ENCODE results near the gene IGSF21. TPM values are rescaled to one million over a fixed set of nuclear protein-coding genes. Genes with fewer than 3 reads are reported as not detected.

IGSF21 gene
- total and polyA plus RNA-seq, 2 donors (not counting 3 experiments of a cell fraction or from before 2014, with no cell fraction given): not detected

DNA sequence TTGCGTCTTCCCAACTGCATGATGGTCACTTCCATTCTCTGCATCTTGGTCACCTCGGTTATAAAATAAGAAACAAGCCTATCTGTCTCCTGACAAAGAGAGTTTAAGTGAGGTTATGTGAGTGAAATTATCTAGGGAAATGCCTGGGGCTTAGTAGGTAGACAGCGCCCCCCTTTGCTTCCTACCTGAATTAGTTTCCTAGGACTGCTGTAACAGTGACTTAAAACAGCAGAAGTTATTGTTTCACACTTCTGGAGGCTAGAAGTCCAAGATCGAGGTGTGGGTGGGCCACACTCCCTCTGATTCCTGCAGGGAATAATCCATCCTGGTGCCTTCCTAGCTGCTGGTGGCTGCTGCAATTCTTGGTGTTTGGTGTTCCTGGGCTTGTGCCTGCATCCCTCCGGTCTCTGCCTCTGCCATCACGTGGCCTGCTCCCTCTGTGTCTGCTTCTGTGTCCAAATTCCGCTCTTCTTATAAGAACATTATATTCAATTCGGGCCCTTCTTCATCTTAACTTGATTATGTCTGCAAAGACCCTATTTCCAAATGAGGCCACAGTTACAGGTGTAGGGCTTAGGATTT lies 92.6 kb downstream of the IGSF21 start:
- H3K36me3 ChIP-seq (ENCODE audit: control insufficient read depth in 2 of 2, extremely low read depth in 1 of 2, insufficient read depth in 2 of 2, low read length in 2 of 2): no peaks in the 10 kb centered on the region
- H4K20me1 ChIP-seq (replicated peaks; ENCODE audit: control insufficient read depth, extremely low read depth, insufficient read depth, low read length): no peaks in the 10 kb centered on the region
- H3K4me1 ChIP-seq (ENCODE audit: control insufficient read depth, extremely low read depth, insufficient read depth, low read length): no peaks in the 10 kb centered on the region
- H3K9me1 ChIP-seq (replicated peaks; ENCODE audit: control insufficient read depth, extremely low read depth, insufficient read depth, low read length): no peaks in the 10 kb centered on the region
- H3K9me3 ChIP-seq (replicated peaks; ENCODE audit: control insufficient read depth, insufficient read depth, low read length): no peaks in the 10 kb centered on the region
- dilution Hi-C loops (cut with MboI; ENCODE audit: extremely low pct_ligation_motif_present, low sequenced_read_pairs) (no loop called here), intact Hi-C loops (cut with micrococcal nuclease) (no loop called here)
- H3K9ac ChIP-seq (replicated peaks; ENCODE audit: extremely low read depth, insufficient read depth, low read length): no peak overlapping the region
- CTCF ChIA-PET: no interaction called here
- no peaks in the 10 kb centered on the region for H3K79me2 ChIP-seq (ENCODE audit: control insufficient read depth, insufficient read depth, low read length)
- H3K27ac ChIP-seq (ENCODE audit: insufficient read depth, low read depth, low read length): no peak overlapping the region
- no peak for DNase-seq (ENCODE audit: low read depth, low spot score)
- no peak overlapping the region for H2AFZ ChIP-seq (ENCODE audit: low read depth, low read length)
- no peak for FAIRE-seq
- no peak overlapping the region for H3K4me3 ChIP-seq (replicated peaks in 1 of 3; ENCODE audit: insufficient read depth in 1 of 3, low read depth in 1 of 3, low read length in 3 of 3)
- no TSS peak for BruUV-seq (replicated peaks)
- TF ChIP-seq, protein P1, sequence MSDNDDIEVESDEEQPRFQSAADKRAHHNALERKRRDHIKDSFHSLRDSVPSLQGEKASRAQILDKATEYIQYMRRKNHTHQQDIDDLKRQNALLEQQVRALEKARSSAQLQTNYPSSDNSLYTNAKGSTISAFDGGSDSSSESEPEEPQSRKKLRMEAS (IDR thresholded peaks at IDR 0.05; ENCODE audit: insufficient read depth, insufficient read length): no peak
- TF ChIP-seq MYC (IDR thresholded peaks at IDR 0.05; ENCODE audit: low read depth, low read length) (no peak), EZH2 (IDR thresholded peaks at IDR 0.05; ENCODE audit: borderline replicate concordance, low read depth, low read length, severe bottlenecking) (no peak), POLR2A (IDR thresholded peaks at IDR 0.05; ENCODE audit: low read depth, low read length) (no peak), POLR2AphosphoS5 (IDR thresholded peaks at IDR 0.05; ENCODE audit: insufficient read depth, low read depth, low read length) (no peak), GATA2 (IDR thresholded peaks at IDR 0.05; ENCODE audit: insufficient read depth, insufficient read length, low read depth, low read length) (no peak)
- H3K27me3 ChIP-seq (ENCODE audit: control insufficient read depth in 2 of 2, insufficient read depth in 2 of 2, low read length in 2 of 2): no peaks in the 10 kb centered on the region
- H3K4me2 ChIP-seq (ENCODE audit: insufficient read depth, low read length): no peak overlapping the region
- POLR2A ChIA-PET: no interaction called here

DNA sequence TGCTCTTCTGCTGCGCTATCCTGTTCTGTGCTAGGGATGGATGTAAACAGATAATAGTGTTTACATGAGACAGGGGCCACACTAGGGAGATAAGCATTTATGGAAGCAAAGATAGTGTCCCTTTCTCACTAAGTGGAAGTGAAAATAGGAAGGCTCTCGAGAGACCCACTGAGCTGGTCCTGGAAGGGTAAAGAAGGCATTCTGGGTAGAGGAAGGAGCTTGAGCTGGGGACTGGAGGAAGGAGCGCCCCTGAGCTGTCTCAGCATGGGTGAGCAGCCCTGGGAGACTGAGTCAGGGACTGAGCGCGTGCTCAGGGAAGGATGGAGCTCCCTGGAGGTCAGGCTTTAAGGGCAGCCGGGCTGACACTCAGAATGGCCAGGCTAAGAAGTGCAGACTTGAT lies 93.3 kb downstream of the IGSF21 start:
- ChIA-PET POLR2A (no interaction called here), CTCF (no interaction called here)
- no peaks in the 10 kb centered on the region for H4K20me1 ChIP-seq (replicated peaks; ENCODE audit: control insufficient read depth, extremely low read depth, insufficient read depth, low read length)
- FAIRE-seq: no peak
- no peak overlapping the region for H3K9ac ChIP-seq (replicated peaks; ENCODE audit: extremely low read depth, insufficient read depth, low read length)
- intact Hi-C loops (cut with micrococcal nuclease) (no loop called here), dilution Hi-C loops (cut with MboI; ENCODE audit: extremely low pct_ligation_motif_present, low sequenced_read_pairs) (no loop called here)
- no peak overlapping the region for H2AFZ ChIP-seq (ENCODE audit: low read depth, low read length)
- no peak overlapping the region for H3K4me3 ChIP-seq (replicated peaks in 1 of 3; ENCODE audit: insufficient read depth in 1 of 3, low read depth in 1 of 3, low read length in 3 of 3)
- H3K9me1 ChIP-seq (replicated peaks; ENCODE audit: control insufficient read depth, extremely low read depth, insufficient read depth, low read length): no peaks in the 10 kb centered on the region
- BruUV-seq (replicated peaks): no TSS peak
- H3K79me2 ChIP-seq (ENCODE audit: control insufficient read depth, insufficient read depth, low read length): no peaks in the 10 kb centered on the region
- TF ChIP-seq POLR2AphosphoS5 (IDR thresholded peaks at IDR 0.05; ENCODE audit: insufficient read depth, low read depth, low read length) (no peak), POLR2A (IDR thresholded peaks at IDR 0.05; ENCODE audit: low read depth, low read length) (no peak), JUN (IDR thresholded peaks at IDR 0.05; ENCODE audit: borderline replicate concordance, insufficient read depth, insufficient read length, low read depth) (no peak), MYC (IDR thresholded peaks at IDR 0.05; ENCODE audit: low read depth, low read length) (no peak), EZH2 (IDR thresholded peaks at IDR 0.05; ENCODE audit: borderline replicate concordance, low read depth, low read length, severe bottlenecking) (no peak), FOS (IDR thresholded peaks at IDR 0.05; ENCODE audit: borderline replicate concordance, insufficient read depth, low read length) (no peak), GATA2 (IDR thresholded peaks at IDR 0.05; ENCODE audit: insufficient read depth, insufficient read length, low read depth, low read length) (no peak)
- TF ChIP-seq, protein P1 (IDR thresholded peaks at IDR 0.05; ENCODE audit: insufficient read depth, insufficient read length): no peak
- TF ChIP-seq, protein P2, sequence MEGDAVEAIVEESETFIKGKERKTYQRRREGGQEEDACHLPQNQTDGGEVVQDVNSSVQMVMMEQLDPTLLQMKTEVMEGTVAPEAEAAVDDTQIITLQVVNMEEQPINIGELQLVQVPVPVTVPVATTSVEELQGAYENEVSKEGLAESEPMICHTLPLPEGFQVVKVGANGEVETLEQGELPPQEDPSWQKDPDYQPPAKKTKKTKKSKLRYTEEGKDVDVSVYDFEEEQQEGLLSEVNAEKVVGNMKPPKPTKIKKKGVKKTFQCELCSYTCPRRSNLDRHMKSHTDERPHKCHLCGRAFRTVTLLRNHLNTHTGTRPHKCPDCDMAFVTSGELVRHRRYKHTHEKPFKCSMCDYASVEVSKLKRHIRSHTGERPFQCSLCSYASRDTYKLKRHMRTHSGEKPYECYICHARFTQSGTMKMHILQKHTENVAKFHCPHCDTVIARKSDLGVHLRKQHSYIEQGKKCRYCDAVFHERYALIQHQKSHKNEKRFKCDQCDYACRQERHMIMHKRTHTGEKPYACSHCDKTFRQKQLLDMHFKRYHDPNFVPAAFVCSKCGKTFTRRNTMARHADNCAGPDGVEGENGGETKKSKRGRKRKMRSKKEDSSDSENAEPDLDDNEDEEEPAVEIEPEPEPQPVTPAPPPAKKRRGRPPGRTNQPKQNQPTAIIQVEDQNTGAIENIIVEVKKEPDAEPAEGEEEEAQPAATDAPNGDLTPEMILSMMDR (IDR thresholded peaks at IDR 0.05; ENCODE audit: extremely low read depth in 1 of 2, insufficient read depth in 1 of 2, low read depth in 1 of 2, low read length in 2 of 2): no peak
- no peaks in the 10 kb centered on the region for H3K9me3 ChIP-seq (replicated peaks; ENCODE audit: control insufficient read depth, insufficient read depth, low read length)
- no peak overlapping the region for H3K27ac ChIP-seq (ENCODE audit: insufficient read depth, low read depth, low read length)
- no peaks in the 10 kb centered on the region for H3K36me3 ChIP-seq (ENCODE audit: control insufficient read depth in 2 of 2, extremely low read depth in 1 of 2, insufficient read depth in 2 of 2, low read length in 2 of 2)
- H3K4me1 ChIP-seq (ENCODE audit: control insufficient read depth, extremely low read depth, insufficient read depth, low read length): no peaks in the 10 kb centered on the region
- H3K4me2 ChIP-seq (ENCODE audit: insufficient read depth, low read length): no peak overlapping the region
- no peaks in the 10 kb centered on the region for H3K27me3 ChIP-seq (ENCODE audit: control insufficient read depth in 2 of 2, insufficient read depth in 2 of 2, low read length in 2 of 2)
- no peak for DNase-seq (ENCODE audit: low read depth, low spot score)
